PFSK-1 (cell line): ENCODE results near the gene LPAR1.

Experiments
- FOXP2 ChIP-seq: optimal IDR thresholded peaks from 2 replicates; pipeline ENCODE3; 2011; ENCODE audit warnings: borderline replicate concordance, control low read depth, inconsistent platforms; ENCODE audit not compliant: insufficient read depth; ENCODE audit errors: extremely low read length, extremely low read depth
- POLR2AphosphoS5 ChIP-seq: IDR thresholded peaks from 2 replicates; pipeline ENCODE4 v1.6.1; 2012; ENCODE audit warnings: low read depth, mild to moderate bottlenecking, control low read depth, low read length, moderate library complexity
- SIN3A ChIP-seq: IDR thresholded peaks from 2 replicates; pipeline ENCODE4 v1.6.1; 2012; ENCODE audit warnings: mild to moderate bottlenecking, low read length, moderate library complexity, borderline replicate concordance; ENCODE audit not compliant: insufficient read depth
- TAF1 ChIP-seq: IDR thresholded peaks from 2 replicates; pipeline ENCODE4 v1.6.1; 2012; ENCODE audit warnings: low read length, control low read depth, borderline replicate concordance; ENCODE audit not compliant: insufficient read depth
- TF ChIP-seq, protein P1 (sequence below), 2 experiments: IDR thresholded peaks; 2 replicates each; pipeline versions ENCODE4 v1.6.1 to v1.8.0; 2011 to 2012; ENCODE audit warnings: low read depth in 2 of 2, low read length in 2 of 2, control low read depth in 1 of 2, inconsistent platforms in 1 of 2, mild to moderate bottlenecking in 1 of 2, moderate library complexity in 1 of 2; ENCODE audit not compliant: insufficient read depth in 1 of 2

- no peak for TF ChIP-seq POLR2AphosphoS5
- TF ChIP-seq TAF1: no peak
- TF ChIP-seq, protein P1, sequence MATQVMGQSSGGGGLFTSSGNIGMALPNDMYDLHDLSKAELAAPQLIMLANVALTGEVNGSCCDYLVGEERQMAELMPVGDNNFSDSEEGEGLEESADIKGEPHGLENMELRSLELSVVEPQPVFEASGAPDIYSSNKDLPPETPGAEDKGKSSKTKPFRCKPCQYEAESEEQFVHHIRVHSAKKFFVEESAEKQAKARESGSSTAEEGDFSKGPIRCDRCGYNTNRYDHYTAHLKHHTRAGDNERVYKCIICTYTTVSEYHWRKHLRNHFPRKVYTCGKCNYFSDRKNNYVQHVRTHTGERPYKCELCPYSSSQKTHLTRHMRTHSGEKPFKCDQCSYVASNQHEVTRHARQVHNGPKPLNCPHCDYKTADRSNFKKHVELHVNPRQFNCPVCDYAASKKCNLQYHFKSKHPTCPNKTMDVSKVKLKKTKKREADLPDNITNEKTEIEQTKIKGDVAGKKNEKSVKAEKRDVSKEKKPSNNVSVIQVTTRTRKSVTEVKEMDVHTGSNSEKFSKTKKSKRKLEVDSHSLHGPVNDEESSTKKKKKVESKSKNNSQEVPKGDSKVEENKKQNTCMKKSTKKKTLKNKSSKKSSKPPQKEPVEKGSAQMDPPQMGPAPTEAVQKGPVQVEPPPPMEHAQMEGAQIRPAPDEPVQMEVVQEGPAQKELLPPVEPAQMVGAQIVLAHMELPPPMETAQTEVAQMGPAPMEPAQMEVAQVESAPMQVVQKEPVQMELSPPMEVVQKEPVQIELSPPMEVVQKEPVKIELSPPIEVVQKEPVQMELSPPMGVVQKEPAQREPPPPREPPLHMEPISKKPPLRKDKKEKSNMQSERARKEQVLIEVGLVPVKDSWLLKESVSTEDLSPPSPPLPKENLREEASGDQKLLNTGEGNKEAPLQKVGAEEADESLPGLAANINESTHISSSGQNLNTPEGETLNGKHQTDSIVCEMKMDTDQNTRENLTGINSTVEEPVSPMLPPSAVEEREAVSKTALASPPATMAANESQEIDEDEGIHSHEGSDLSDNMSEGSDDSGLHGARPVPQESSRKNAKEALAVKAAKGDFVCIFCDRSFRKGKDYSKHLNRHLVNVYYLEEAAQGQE (IDR thresholded peaks at IDR 0.05; ENCODE audit: insufficient read depth in 1 of 2, low read depth in 2 of 2, low read length in 2 of 2): no peak
- no peak for TF ChIP-seq SIN3A
- TF ChIP-seq FOXP2: no peak
Observed at GRCh38 chr9:110952540-110952859, 85.8 kb downstream of the LPAR1 start.
